Measurements from ENCODE around the gene CACNA1G.

DNA sequence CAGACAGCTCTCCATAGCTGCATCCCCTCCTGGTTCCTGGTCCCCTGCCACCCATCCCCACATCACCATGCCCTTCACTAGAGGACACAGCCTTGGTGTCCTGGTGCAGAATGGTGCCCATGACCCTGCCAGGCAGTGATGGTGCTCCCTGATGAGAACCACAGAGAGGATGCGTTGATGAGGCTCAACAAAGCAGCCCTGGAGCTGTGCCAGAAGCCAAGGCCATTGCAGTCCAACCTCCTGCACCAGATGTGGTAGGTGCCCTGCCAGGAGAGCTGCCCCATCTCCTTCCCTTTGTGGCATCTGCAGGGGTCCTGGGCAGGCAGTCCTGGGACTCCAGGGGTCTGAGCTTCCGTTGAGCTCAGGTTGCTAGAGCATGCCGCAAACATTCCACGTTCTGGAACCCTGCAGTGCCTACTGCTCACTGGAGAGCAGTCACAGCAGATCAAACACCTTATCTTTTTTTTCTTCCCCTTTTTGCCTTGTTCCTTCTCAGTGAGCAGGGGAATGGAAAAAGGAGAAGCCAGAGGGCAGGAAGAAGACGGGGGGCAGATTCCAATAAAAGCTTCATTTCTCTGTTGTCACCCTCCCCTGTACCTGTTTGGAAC lies 33.3 kb upstream of the CACNA1G start:
- TF ChIP-seq, protein P1, sequence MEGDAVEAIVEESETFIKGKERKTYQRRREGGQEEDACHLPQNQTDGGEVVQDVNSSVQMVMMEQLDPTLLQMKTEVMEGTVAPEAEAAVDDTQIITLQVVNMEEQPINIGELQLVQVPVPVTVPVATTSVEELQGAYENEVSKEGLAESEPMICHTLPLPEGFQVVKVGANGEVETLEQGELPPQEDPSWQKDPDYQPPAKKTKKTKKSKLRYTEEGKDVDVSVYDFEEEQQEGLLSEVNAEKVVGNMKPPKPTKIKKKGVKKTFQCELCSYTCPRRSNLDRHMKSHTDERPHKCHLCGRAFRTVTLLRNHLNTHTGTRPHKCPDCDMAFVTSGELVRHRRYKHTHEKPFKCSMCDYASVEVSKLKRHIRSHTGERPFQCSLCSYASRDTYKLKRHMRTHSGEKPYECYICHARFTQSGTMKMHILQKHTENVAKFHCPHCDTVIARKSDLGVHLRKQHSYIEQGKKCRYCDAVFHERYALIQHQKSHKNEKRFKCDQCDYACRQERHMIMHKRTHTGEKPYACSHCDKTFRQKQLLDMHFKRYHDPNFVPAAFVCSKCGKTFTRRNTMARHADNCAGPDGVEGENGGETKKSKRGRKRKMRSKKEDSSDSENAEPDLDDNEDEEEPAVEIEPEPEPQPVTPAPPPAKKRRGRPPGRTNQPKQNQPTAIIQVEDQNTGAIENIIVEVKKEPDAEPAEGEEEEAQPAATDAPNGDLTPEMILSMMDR (conservative IDR thresholded peaks at IDR 0.05; ENCODE audit: low read depth, low read length): no peak
- TF ChIP-seq EZH2phosphoT487 (IDR thresholded peaks at IDR 0.05; ENCODE audit: borderline replicate concordance, low read length): no peak

Data from PC-3 (cell line).